IPS-20b (cell line): Measurements from ENCODE around the gene TSBP1.
"Not testable (repeated sequence)": the region's sequence is repeated elsewhere in the genome, so short reads cannot be mapped to it uniquely, and the experiment has no call there.

ENCODE experiments used
- H3K27ac ChIP-seq: one replicate; pipeline ENCODE4 v1.5.1; 2013; ENCODE audit warnings: low read length
- H3K27me3 ChIP-seq: 2 replicates; pipeline ENCODE4 v1.6.1; 2013; ENCODE audit warnings: mild to moderate bottlenecking, low read length, inconsistent platforms; ENCODE audit not compliant: insufficient read depth
- H3K36me3 ChIP-seq: 2 replicates; pipeline ENCODE4 v1.6.1; 2013; ENCODE audit warnings: low read depth, mild to moderate bottlenecking, inconsistent platforms, low read length, moderate library complexity; ENCODE audit not compliant: insufficient read depth
- H3K4me1 ChIP-seq: 2 replicates; pipeline ENCODE4 v1.6.1; 2013; ENCODE audit warnings: mild to moderate bottlenecking, control low read depth, inconsistent platforms, low read length, moderate library complexity; ENCODE audit not compliant: insufficient read depth
- H3K4me3 ChIP-seq: 2 replicates; pipeline ENCODE4 v1.5.1; 2013; ENCODE audit warnings: mild to moderate bottlenecking, low read length, inconsistent platforms
- H3K9ac ChIP-seq: 2 replicates; pipeline ENCODE4 v1.6.1; 2013; ENCODE audit warnings: low read depth, mild to moderate bottlenecking, inconsistent platforms, low read length, moderate library complexity
- H3K9me3 ChIP-seq: 2 replicates; pipeline ENCODE4 v1.6.1; 2013; ENCODE audit warnings: mild to moderate bottlenecking, low read depth, low read length, inconsistent platforms; ENCODE audit not compliant: insufficient read depth

The TSBP1 gene

GRCh38 chr6:32317541-32317940, 54.2 kb downstream of the TSBP1 start:
- H3K27me3 ChIP-seq = no peaks in the 10 kb centered on the region

DNA sequence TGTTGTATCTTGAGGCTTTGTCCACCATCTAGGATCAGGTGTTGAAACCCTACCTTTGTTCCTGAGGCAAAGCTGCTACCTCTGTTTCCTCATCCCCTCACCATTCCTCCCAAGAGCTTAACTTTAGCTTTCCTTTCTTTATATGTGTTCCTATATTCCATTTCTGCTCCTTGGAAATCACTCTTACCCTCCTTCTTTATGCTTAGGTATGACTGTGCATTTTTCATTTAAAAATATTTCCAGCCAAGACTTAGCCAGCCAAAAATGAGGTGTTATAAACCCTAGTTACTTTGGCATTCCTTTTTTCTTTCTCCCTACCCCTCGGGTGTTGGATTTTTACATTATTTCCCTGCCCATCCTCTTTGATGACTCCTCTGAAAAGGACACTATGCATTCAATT, 57.7 kb downstream of the TSBP1 start:
- no peak overlapping the region for H3K9ac ChIP-seq
- no peaks in the 10 kb centered on the region for H3K27me3 ChIP-seq
- peaks cover 6% of the 10 kb centered on the region; the same call in 1 of the 2 replicates for H3K4me1 ChIP-seq
- H3K9me3 ChIP-seq = no peaks in the 10 kb centered on the region
- no peaks in the 10 kb centered on the region for H3K36me3 ChIP-seq
- H3K4me3 ChIP-seq = no peak overlapping the region
- no peak overlapping the region for H3K27ac ChIP-seq

More at GRCh38 chr6:32317541-32317940, 54.2 kb downstream of the TSBP1 start:
- H3K4me1 ChIP-seq = peaks cover 6% of the 10 kb centered on the region; the same call in 1 of the 2 replicates
- H3K9ac ChIP-seq = no peak overlapping the region
- no peak overlapping the region for H3K4me3 ChIP-seq
- no peak overlapping the region for H3K27ac ChIP-seq
- no peaks in the 10 kb centered on the region for H3K36me3 ChIP-seq
- no peaks in the 10 kb centered on the region for H3K9me3 ChIP-seq

DNA sequence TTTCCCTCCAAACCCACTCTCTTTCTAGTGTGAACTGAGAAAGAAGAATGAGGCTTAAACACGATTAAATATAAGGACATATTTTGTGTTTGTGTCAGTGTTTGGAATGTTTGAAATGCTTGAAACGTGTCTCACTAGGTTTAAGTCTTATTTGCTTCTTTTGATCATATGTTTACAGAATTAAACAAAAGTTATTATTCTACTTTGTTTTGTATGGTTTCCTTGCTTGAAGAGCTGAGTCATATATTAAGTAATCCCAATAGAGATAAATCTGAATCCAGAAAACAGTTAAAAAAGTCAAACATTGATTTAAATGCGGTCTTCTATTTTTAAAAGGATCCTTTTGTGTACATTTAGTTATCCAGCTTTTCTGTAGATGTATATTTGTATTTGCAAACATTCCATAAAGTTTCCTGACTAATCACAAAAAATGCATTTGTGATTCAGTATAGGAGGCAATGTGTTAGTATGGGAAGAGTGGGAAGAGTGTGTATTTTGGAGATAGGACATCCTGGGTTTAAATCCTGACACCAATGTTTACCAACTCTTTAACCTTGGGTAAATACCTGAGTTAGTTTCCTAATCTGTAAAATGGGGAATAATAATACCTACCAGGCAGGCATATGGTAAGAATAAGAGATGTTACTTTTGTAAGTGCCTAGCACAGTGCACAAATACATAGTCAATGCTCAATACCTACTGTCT, 72.9 kb downstream of the TSBP1 start:
- Histone ChIP-seq H3K9ac (no peak overlapping the region), H3K27me3 (no peaks in the 10 kb centered on the region), H3K9me3 (no peaks in the 10 kb centered on the region), H3K27ac (no peak overlapping the region), H3K4me3 (no peak overlapping the region), H3K4me1 (peaks cover 13% of the 10 kb centered on the region; the same call in 1 of the 2 replicates), H3K36me3 (no peaks in the 10 kb centered on the region)

DNA sequence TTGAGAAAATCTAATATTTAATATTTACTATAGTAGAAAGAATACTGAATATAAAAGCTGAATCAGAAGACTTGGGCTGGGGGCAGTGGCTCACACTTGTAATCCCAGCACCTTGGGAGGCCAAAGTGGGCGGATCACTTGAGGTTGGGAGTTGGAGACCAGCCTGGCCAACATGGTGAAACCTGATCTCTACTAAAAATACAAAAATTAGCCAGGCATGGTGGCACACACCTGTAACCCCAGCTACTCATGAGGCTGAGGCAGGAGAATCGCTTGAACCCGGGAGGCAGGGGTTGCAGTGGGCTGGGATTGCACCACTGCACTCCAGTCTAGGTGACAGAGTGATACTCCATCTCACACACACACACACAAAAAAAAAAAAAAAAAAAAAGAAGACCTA, 76.7 kb downstream of the TSBP1 start:
- not testable (repeated sequence) for H3K9me3 ChIP-seq, H3K27ac ChIP-seq, H3K4me1 ChIP-seq, H3K9ac ChIP-seq, H3K36me3 ChIP-seq, H3K27me3 ChIP-seq, H3K4me3 ChIP-seq

- Histone ChIP-seq H3K4me1 (no peaks in the 10 kb centered on the region; the same call in 1 of the 2 replicates), H3K9ac (no peak overlapping the region), H3K36me3 (no peaks in the 10 kb centered on the region), H3K4me3 (no peak overlapping the region), H3K27me3 (no peaks in the 10 kb centered on the region), H3K27ac (no peak overlapping the region), H3K9me3 (no peaks in the 10 kb centered on the region)
Measured at GRCh38 chr6:32294566-32294965, 77.1 kb downstream of the TSBP1 start.

DNA sequence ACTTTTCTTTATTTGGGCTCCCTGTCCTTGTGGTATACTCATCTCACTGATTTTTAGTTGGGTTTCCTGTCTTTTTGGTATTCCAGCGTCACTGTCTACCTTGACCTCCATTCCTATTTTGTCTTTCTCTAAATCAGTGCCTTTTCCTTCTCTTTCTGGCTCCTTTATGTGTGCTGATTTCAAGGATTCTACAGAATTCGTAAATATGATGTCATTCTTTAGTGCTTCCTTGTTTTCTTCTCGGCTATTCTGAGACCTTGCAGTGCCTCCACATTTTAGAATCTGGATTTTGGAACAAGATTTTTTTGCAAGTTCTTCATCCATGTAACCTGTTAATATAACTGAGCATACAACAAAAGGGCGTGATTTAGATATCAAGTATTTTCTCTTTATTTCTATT, 78.0 kb downstream of the TSBP1 start:
- Histone ChIP-seq H3K4me3 (no peak overlapping the region), H3K4me1 (no peaks in the 10 kb centered on the region; the same call in 1 of the 2 replicates), H3K27ac (no peak overlapping the region), H3K36me3 (no peaks in the 10 kb centered on the region), H3K27me3 (no peaks in the 10 kb centered on the region), H3K9ac (no peak overlapping the region), H3K9me3 (no peaks in the 10 kb centered on the region)

GRCh38 chr6:32291543-32291942, 80.2 kb downstream of the TSBP1 start:
- Histone ChIP-seq H3K4me3 (no peak overlapping the region), H3K27ac (no peak overlapping the region), H3K4me1 (no peaks in the 10 kb centered on the region; the same call in 1 of the 2 replicates), H3K9me3 (no peaks in the 10 kb centered on the region), H3K36me3 (no peaks in the 10 kb centered on the region), H3K9ac (no peak overlapping the region), H3K27me3 (no peaks in the 10 kb centered on the region)

- H3K9me3 ChIP-seq = no peaks in the 10 kb centered on the region
- no peak overlapping the region for H3K27ac ChIP-seq
- no peaks in the 10 kb centered on the region; the same call in 1 of the 2 replicates for H3K4me1 ChIP-seq
- H3K36me3 ChIP-seq = no peaks in the 10 kb centered on the region
- H3K4me3 ChIP-seq = no peak overlapping the region
- no peak overlapping the region for H3K9ac ChIP-seq
- H3K27me3 ChIP-seq = no peaks in the 10 kb centered on the region
Measured at GRCh38 chr6:32290886-32291450, 80.7 kb downstream of the TSBP1 start.

GRCh38 chr6:32288426-32288825, 83.3 kb downstream of the TSBP1 start:
- H3K36me3 ChIP-seq = no peaks in the 10 kb centered on the region
- H3K27me3 ChIP-seq = no peaks in the 10 kb centered on the region
- H3K4me1 ChIP-seq = no peaks in the 10 kb centered on the region
- no peak overlapping the region for H3K9ac ChIP-seq
- H3K9me3 ChIP-seq = no peaks in the 10 kb centered on the region; the same call in 1 of the 2 replicates
- H3K4me3 ChIP-seq = no peak overlapping the region
- H3K27ac ChIP-seq = no peak overlapping the region

GRCh38 chr6:32273801-32274577, 97.7 kb downstream of the TSBP1 start:
- peaks cover 17% of the 10 kb centered on the region for H3K9me3 ChIP-seq
- not testable (repeated sequence) for H3K27ac ChIP-seq

GRCh38 chr6:32271429-32271828, 100.3 kb downstream of the TSBP1 start:
- Histone ChIP-seq H3K27ac (no peak overlapping the region), H3K36me3 (no peaks in the 10 kb centered on the region), H3K9ac (no peak overlapping the region), H3K4me3 (no peak overlapping the region), H3K4me1 (no peaks in the 10 kb centered on the region), H3K27me3 (no peaks in the 10 kb centered on the region), H3K9me3 (peaks cover 10% of the 10 kb centered on the region; the same call in 1 of the 2 replicates)

More at GRCh38 chr6:32273801-32274577, 97.7 kb downstream of the TSBP1 start:
- H3K9ac ChIP-seq, H3K4me3 ChIP-seq, H3K36me3 ChIP-seq, H3K4me1 ChIP-seq, H3K27me3 ChIP-seq: not testable (repeated sequence)

DNA sequence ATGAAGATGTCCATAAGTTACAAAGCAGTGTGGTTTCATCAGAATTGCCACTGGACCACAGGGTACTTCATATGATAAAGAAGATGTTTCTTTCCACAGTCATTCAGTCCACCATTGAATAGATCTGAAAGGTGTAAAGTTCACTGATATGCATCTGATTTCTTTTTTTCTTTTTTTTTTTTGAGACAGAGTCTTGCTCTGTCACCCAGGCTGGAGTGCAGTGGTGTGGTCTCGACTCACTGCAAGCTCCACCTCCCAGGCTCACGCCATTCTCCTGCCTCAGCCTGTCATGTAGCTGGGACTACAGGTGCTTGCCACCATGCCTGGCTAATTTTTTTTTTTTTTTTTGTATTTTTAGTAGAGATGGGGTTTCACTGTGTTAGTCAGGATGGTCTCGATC, 103.2 kb downstream of the TSBP1 start:
- not testable (repeated sequence) for H3K4me1 ChIP-seq, H3K27ac ChIP-seq, H3K36me3 ChIP-seq, H3K9me3 ChIP-seq, H3K4me3 ChIP-seq, H3K27me3 ChIP-seq, H3K9ac ChIP-seq
